Measurements from ENCODE around the gene GAPDH.

GAPDH gene

GRCh38 chr12:6529291-6529737, 5.0 kb upstream of the GAPDH start:
- no peak for DNase-seq

DNA sequence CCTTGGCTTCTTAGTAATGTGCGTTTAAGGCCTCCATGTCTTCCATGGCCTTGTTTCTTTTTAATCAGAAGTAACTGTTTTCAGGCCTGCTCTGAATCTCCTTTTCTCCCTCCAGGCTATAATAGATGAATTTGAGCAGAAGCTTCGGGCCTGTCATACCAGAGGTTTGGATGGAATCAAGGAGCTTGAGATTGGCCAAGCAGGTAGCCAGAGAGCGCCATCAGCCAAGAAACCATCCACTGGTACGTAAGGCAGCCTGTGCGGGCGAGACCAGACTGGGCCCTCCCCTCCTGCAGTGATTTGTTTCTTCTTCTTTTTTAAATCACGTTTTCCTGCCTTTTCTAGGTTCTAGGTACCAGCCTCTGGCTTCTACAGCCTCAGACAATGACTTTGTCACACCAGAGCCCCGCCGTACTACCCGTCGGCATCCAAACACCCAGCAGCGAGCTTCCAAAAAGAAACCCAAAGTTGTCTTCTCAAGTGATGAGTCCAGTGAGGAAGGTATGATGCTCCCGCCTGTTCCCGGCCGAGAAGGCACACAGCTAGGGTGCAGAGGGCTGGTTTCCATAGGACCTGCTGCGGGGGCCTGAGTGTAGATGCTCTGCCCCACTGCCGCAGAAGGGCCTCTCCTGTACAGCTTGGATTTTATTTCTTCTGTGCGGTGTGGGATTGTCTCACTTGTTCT, 3.6 kb upstream of the GAPDH start:
- no peak for DNase-seq

DNA sequence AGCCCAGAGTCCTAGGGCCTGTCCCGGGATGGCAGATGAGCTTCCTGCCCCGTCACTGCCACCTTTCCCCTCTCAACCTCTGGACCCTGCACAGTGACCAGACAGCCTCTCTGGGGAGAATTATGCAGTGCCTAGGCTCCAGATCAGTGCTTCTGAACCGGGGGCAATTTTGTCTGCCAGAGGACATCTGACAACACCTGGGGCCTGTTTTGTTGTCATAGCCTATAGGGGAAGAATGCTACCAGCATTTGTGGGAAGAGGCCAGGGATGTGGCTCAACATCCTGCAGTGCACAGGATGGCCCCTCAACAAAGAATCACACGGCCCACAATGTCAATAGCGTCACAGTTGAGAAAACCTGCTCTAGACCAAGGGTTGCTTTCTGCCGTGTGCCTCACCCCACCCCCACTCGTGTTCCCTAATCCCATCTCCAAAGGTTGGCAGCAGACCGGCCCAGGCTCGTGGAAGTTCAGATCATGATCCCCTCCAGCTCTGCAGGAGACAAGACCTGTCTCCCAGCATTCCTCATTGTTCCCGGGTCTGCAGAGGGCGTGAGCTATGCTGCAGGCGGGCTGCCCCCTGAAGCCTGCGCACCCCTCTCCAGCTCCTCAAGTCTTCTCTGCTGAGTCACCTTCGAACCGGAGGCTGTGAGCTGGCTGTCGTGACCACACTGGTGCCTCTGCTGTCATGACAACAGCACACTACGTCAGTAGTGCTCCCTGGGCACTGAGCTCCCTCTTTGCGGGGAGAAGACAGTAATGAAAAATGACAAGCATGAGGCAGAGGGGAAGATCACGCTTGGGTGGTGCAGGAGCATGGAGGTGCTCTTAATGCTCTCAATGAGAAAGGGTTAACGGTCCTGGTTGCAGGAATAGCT, 2.0 kb upstream of the GAPDH start:
- peak; percentile 60 to 94 (median 74) for DNase-seq

GRCh38 chr12:6532927-6533652, 1.2 kb upstream of the GAPDH start:
- peak in 1 of 5 donors; percentile 57 for DNase-seq

- DNase-seq, result no peak
Measured at GRCh38 chr12:6533653-6533922, 729 bp upstream of the GAPDH start.

DNA sequence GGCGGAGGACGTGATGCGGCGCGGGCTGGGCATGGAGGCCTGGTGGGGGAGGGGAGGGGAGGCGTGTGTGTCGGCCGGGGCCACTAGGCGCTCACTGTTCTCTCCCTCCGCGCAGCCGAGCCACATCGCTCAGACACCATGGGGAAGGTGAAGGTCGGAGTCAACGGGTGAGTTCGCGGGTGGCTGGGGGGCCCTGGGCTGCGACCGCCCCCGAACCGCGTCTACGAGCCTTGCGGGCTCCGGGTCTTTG, 303 bp downstream of the GAPDH start:
- no peak for DNase-seq

DNA sequence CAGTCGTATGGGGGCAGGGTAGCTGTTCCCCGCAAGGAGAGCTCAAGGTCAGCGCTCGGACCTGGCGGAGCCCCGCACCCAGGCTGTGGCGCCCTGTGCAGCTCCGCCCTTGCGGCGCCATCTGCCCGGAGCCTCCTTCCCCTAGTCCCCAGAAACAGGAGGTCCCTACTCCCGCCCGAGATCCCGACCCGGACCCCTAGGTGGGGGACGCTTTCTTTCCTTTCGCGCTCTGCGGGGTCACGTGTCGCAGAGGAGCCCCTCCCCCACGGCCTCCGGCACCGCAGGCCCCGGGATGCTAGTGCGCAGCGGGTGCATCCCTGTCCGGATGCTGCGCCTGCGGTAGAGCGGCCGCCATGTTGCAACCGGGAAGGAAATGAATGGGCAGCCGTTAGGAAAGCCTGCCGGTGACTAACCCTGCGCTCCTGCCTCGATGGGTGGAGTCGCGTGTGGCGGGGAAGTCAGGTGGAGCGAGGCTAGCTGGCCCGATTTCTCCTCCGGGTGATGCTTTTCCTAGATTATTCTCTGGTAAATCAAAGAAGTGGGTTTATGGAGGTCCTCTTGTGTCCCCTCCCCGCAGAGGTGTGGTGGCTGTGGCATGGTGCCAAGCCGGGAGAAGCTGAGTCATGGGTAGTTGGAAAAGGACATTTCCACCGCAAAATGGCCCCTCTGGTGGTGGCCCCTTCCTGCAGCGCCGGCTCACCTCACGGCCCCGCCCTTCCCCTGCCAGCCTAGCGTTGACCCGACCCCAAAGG, 804 bp downstream of the GAPDH start:
- DNase-seq, result peak; percentile 61 to 92 (median 63)

DNA sequence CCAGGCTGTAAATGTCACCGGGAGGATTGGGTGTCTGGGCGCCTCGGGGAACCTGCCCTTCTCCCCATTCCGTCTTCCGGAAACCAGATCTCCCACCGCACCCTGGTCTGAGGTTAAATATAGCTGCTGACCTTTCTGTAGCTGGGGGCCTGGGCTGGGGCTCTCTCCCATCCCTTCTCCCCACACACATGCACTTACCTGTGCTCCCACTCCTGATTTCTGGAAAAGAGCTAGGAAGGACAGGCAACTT, 1.3 kb downstream of the GAPDH start:
- no peak for DNase-seq

DNA sequence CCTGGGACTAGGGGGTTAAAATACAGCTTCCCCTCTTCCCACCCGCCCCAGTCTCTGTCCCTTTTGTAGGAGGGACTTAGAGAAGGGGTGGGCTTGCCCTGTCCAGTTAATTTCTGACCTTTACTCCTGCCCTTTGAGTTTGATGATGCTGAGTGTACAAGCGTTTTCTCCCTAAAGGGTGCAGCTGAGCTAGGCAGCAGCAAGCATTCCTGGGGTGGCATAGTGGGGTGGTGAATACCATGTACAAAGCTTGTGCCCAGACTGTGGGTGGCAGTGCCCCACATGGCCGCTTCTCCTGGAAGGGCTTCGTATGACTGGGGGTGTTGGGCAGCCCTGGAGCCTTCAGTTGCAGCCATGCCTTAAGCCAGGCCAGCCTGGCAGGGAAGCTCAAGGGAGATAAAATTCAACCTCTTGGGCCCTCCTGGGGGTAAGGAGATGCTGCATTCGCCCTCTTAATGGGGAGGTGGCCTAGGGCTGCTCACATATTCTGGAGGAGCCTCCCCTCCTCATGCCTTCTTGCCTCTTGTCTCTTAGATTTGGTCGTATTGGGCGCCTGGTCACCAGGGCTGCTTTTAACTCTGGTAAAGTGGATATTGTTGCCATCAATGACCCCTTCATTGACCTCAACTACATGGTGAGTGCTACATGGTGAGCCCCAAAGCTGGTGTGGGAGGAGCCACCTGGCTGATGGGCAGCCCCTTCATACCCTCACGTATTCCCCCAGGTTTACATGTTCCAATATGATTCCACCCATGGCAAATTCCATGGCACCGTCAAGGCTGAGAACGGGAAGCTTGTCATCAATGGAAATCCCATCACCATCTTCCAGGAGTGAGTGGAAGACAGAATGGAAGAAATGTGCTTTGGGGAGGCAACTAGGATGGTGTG, 1.9 kb downstream of the GAPDH start:
- DNase-seq, result peak in 1 of 5 donors; percentile 23

DNA sequence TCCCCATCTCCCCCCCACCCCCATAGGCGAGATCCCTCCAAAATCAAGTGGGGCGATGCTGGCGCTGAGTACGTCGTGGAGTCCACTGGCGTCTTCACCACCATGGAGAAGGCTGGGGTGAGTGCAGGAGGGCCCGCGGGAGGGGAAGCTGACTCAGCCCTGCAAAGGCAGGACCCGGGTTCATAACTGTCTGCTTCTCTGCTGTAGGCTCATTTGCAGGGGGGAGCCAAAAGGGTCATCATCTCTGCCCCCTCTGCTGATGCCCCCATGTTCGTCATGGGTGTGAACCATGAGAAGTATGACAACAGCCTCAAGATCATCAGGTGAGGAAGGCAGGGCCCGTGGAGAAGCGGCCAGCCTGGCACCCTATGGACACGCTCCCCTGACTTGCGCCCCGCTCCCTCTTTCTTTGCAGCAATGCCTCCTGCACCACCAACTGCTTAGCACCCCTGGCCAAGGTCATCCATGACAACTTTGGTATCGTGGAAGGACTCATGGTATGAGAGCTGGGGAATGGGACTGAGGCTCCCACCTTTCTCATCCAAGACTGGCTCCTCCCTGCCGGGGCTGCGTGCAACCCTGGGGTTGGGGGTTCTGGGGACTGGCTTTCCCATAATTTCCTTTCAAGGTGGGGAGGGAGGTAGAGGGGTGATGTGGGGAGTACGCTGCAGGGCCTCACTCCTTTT, 2.7 kb downstream of the GAPDH start:
- peak in 1 of 5 donors; percentile 31 for DNase-seq

GRCh38 chr12:6537580-6538419, 3.5 kb downstream of the GAPDH start:
- DNase-seq, result peak; percentile 65 to 85 (median 78)

- peak in 1 of 5 donors; percentile 26 for DNase-seq
Measured at GRCh38 chr12:6538420-6539313, 4.3 kb downstream of the GAPDH start.

- no peak for DNase-seq
Measured at GRCh38 chr12:6539314-6539682, 5.0 kb downstream of the GAPDH start.

DNA sequence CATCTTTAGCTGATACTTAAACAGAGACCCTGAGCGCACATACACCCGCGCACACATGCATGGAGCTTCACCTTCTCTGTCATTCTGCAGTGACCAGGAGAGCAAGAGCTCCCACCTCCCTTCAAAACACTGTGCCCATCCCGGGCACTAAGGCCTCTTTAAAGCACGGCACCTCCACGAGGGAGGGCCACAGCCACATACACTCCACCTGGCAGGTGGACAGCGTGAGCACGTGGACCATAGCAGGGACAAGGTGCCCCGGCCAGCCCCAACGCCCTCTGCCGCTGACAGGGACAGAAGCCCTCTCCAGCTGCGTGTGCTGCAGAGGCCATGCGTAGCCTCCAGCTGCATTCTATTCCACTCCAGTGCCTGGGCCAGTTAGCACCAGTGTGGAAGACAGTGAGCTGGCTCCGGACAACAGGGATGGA, 5.4 kb downstream of the GAPDH start:
- DNase-seq, result no peak

- DNase-seq, result peak in 4 of 5 donors; percentile 33 to 47 (median 40)
Measured at GRCh38 chr12:6540181-6540877, 6.0 kb downstream of the GAPDH start.

GRCh38 chr12:6541371-6542165, 7.3 kb downstream of the GAPDH start:
- DNase-seq, result no peak

- no peak for DNase-seq
Measured at GRCh38 chr12:6542209-6543009, 8.1 kb downstream of the GAPDH start.
